Measurements from ENCODE around the gene SNTA1. TPM values are rescaled to one million over a fixed set of nuclear protein-coding genes. Genes with fewer than 3 reads are reported as not detected.

Gene SNTA1
- total and polyA plus RNA-seq, 9 of the 15 experiments (the other 6 are each of a cell fraction or from before 2014, with no cell fraction given), result 1.2 to 40.8 (median 20.3) TPM

DNA sequence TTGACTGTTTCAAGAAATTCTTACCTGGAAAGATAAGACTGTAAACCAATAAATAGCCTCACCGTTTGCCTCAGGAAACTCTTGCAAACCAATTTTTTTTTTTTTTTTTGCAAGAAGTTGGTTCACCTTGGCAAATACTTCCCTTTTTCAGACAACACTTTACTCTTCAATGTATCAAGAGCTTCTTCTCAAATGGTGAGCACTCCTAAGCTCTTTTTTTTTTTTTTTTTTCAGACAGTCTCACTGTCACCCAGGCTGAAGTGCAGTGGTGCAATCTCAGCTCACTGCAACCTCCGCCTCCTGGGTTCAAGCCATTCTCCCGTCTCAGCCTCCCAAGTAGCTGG is 22.7 kb upstream of the SNTA1 start:
- Histone ChIP-seq H3K4me3 (no peak overlapping the region), H3K27ac (ENCODE audit: extremely low read depth, low read depth, low read length) (no peak overlapping the region), H4K20me1 (replicated peaks; ENCODE audit: control insufficient read depth, insufficient read depth, low read length) (no peaks in the 10 kb centered on the region), H3K9ac (ENCODE audit: insufficient read depth in 1 of 2, low read depth in 2 of 2, low read length in 2 of 2) (no peak overlapping the region), H3K4me1 (replicated peaks in 1 of 2; ENCODE audit: control insufficient read depth in 2 of 2, insufficient read depth in 2 of 2, low read length in 2 of 2) (no peaks in the 10 kb centered on the region), H2AFZ (ENCODE audit: low read depth, low read length) (no peak overlapping the region), H3K27me3 (ENCODE audit: control insufficient read depth in 2 of 2, insufficient read depth in 2 of 2, low read length in 2 of 2) (peaks cover 0 to 2% of the 10 kb centered on the region in 2 experiments; a peak in 1 of 5 replicates), H3K4me2 (ENCODE audit: insufficient read depth, low read length) (no peak overlapping the region), H3K36me3 (ENCODE audit: control insufficient read depth, insufficient read depth, low read length) (no peaks in the 10 kb centered on the region), H3K9me3 (replicated peaks; ENCODE audit: control insufficient read depth, insufficient read depth, low read depth, low read length) (no peaks in the 10 kb centered on the region), H3K79me2 (ENCODE audit: control insufficient read depth, insufficient read depth, low read length) (no peaks in the 10 kb centered on the region), H3K9me1 (ENCODE audit: control insufficient read depth, insufficient read depth, low read length) (no peaks in the 10 kb centered on the region)
- ChIA-PET POLR2A (interaction anchor here (0.6 kb wide), 1 partner anchor 114 kb away, joined by 4 read pairs; no protein-coding TSS in a partner anchor), CTCF (ENCODE audit: low intra/inter-chr PET ratio) (no interaction called here)
- TF ChIP-seq, protein P1, sequence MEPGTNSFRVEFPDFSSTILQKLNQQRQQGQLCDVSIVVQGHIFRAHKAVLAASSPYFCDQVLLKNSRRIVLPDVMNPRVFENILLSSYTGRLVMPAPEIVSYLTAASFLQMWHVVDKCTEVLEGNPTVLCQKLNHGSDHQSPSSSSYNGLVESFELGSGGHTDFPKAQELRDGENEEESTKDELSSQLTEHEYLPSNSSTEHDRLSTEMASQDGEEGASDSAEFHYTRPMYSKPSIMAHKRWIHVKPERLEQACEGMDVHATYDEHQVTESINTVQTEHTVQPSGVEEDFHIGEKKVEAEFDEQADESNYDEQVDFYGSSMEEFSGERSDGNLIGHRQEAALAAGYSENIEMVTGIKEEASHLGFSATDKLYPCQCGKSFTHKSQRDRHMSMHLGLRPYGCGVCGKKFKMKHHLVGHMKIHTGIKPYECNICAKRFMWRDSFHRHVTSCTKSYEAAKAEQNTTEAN (CRISPR knock-in tag; IDR thresholded peaks at IDR 0.05), result no peak
- TF ChIP-seq, protein P2, sequence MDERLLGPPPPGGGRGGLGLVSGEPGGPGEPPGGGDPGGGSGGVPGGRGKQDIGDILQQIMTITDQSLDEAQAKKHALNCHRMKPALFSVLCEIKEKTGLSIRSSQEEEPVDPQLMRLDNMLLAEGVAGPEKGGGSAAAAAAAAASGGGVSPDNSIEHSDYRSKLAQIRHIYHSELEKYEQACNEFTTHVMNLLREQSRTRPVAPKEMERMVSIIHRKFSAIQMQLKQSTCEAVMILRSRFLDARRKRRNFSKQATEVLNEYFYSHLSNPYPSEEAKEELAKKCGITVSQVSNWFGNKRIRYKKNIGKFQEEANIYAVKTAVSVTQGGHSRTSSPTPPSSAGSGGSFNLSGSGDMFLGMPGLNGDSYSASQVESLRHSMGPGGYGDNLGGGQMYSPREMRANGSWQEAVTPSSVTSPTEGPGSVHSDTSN (CRISPR knock-in tag; IDR thresholded peaks at IDR 0.05; ENCODE audit: low read depth), result no peak
- TF ChIP-seq, protein P2 (tag; conservative IDR thresholded peaks at IDR 0.05; ENCODE audit: low read depth), result no peak
- TF ChIP-seq, protein P3, sequence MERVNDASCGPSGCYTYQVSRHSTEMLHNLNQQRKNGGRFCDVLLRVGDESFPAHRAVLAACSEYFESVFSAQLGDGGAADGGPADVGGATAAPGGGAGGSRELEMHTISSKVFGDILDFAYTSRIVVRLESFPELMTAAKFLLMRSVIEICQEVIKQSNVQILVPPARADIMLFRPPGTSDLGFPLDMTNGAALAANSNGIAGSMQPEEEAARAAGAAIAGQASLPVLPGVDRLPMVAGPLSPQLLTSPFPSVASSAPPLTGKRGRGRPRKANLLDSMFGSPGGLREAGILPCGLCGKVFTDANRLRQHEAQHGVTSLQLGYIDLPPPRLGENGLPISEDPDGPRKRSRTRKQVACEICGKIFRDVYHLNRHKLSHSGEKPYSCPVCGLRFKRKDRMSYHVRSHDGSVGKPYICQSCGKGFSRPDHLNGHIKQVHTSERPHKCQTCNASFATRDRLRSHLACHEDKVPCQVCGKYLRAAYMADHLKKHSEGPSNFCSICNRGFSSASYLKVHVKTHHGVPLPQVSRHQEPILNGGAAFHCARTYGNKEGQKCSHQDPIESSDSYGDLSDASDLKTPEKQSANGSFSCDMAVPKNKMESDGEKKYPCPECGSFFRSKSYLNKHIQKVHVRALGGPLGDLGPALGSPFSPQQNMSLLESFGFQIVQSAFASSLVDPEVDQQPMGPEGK (CRISPR knock-in tag; IDR thresholded peaks at IDR 0.05; ENCODE audit: borderline replicate concordance), result no peak
- TF ChIP-seq, protein P4, sequence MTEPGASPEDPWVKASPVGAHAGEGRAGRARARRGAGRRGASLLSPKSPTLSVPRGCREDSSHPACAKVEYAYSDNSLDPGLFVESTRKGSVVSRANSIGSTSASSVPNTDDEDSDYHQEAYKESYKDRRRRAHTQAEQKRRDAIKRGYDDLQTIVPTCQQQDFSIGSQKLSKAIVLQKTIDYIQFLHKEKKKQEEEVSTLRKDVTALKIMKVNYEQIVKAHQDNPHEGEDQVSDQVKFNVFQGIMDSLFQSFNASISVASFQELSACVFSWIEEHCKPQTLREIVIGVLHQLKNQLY (CRISPR knock-in tag; conservative IDR thresholded peaks at IDR 0.05), result no peak
- TF ChIP-seq HOXB6 (CRISPR knock-in tag; IDR thresholded peaks at IDR 0.05; ENCODE audit: borderline replicate concordance), result no peak
- TF ChIP-seq SRSF1 (IDR thresholded peaks at IDR 0.05; ENCODE audit: low read depth, low read length), result no peak
- TF ChIP-seq PHB (CRISPR knock-in tag; IDR thresholded peaks at IDR 0.05), result no peak
- TF ChIP-seq, protein P5, sequence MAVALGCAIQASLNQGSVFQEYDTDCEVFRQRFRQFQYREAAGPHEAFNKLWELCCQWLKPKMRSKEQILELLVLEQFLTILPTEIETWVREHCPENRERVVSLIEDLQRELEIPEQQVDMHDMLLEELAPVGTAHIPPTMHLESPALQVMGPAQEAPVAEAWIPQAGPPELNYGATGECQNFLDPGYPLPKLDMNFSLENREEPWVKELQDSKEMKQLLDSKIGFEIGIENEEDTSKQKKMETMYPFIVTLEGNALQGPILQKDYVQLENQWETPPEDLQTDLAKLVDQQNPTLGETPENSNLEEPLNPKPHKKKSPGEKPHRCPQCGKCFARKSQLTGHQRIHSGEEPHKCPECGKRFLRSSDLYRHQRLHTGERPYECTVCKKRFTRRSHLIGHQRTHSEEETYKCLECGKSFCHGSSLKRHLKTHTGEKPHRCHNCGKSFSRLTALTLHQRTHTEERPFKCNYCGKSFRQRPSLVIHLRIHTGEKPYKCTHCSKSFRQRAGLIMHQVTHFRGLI (CRISPR knock-in tag; IDR thresholded peaks at IDR 0.05), result no peak
- TF ChIP-seq CBX2 (IDR thresholded peaks at IDR 0.05; ENCODE audit: insufficient read depth, low read length, poor library complexity, severe bottlenecking), result no peak
- TF ChIP-seq BDP1 (IDR thresholded peaks at IDR 0.05; ENCODE audit: insufficient read depth, insufficient read length), result no peak
- 25% methylated on average over 3 of the region's 3 CpGs for WGBS (ENCODE audit: insufficient coverage, low coverage, missing lambda C conversion rate)
- ATAC-seq (no peak), FAIRE-seq (no peak), DNase-seq (ENCODE audit: extremely low read depth in 1 of 4, low spot score in 3 of 4) (no peak)
- in situ Hi-C loops (cut with MboI), result no loop called here
- BruUV-seq (replicated peaks), result no TSS peak
- intact Hi-C loops (cut with micrococcal nuclease), result no loop called here
